K562 (cell line): ENCODE results near the gene EXOC6. TPM values are rescaled to one million over a fixed set of nuclear protein-coding genes. Genes with fewer than 3 reads are reported as not detected.

Experiments
- ATAC-seq: fragments of 200-7000 bp; cut with Tn5 transposase; 3 replicates; pipeline ENCODE4 v1.9.1; 2020; ENCODE audit warnings: moderate library complexity
- BruUV-seq: library from RNA; stranded (reverse); fragments of 400-500 nt; replicated peaks from 2 replicates; lab custom pipeline; 2021; lab: Mats Ljungman, UMichigan
- CTCF ChIA-PET: fragments of 300-600 bp; formaldehyde crosslinking; extraction: SDS; loops from one replicate; lab custom pipeline; 2021; ENCODE audit warnings: low intra/inter-chr PET ratio; lab: Yijun Ruan, JAX
- POLR2A ChIA-PET: fragments of 300-600, 350-650 bp; sonication (Branson Sonifier 250); formaldehyde crosslinking; extraction: SDS; loops from one replicate; lab custom pipeline; 2021; ENCODE audit warnings: antibody characterized with exemption, inconsistent platforms; lab: Yijun Ruan, JAX
- DNase-seq, 4 experiments: peaks; one replicate each; pipeline versions ENCODE4 v3.0.0 to v3.0.0-alpha.2; 2011 to 2018; ENCODE audit warnings: low spot score in 3 of 4, mixed read lengths in 3 of 4; ENCODE audit errors: extremely low read depth in 1 of 4
- FAIRE-seq: peaks from 2 replicates; lab custom pipeline; 2011; peaks lifted over from hg19 to GRCh38; lab: Jason Lieb, UNC
- H2AFZ ChIP-seq: 2 replicates; pipeline ENCODE4 v1.6.0; 2011; ENCODE audit warnings: low read depth, low read length, control low read depth, inconsistent platforms
- H3K27ac ChIP-seq: fragments of 200-600 bp; 3 replicates; pipeline ENCODE4 v1.8.0; 2011; ENCODE audit warnings: low read depth, mild to moderate bottlenecking, control low read depth, inconsistent platforms, low read length, moderate library complexity, mixed read lengths; ENCODE audit errors: extremely low read depth
- H3K27me3 ChIP-seq, 2 experiments: fragments of 300-600 bp in 1 of 2; 2 replicates in 1 of 2; 3 replicates in 1 of 2; pipeline versions ENCODE4 v1.6.0 to v1.8.0; 2011; ENCODE audit warnings: inconsistent platforms in 2 of 2, low read length in 2 of 2, mild to moderate bottlenecking in 1 of 2, mixed read lengths in 1 of 2, moderate library complexity in 1 of 2; ENCODE audit not compliant: control insufficient read depth in 2 of 2, insufficient read depth in 2 of 2
- H3K36me3 ChIP-seq: fragments of 300-600 bp; 3 replicates; pipeline ENCODE4 v1.8.0; 2011; ENCODE audit warnings: mild to moderate bottlenecking, low read length, inconsistent platforms; ENCODE audit not compliant: control insufficient read depth, insufficient read depth
- H3K4me1 ChIP-seq, 2 experiments: fragments of 200-600 bp in 1 of 2; replicated peaks in 1 of 2; 2 replicates in 1 of 2; 3 replicates in 1 of 2; pipeline versions ENCODE4 v1.5.1 to v1.8.0; 2011; ENCODE audit warnings: inconsistent platforms in 2 of 2, low read length in 2 of 2, mild to moderate bottlenecking in 1 of 2, mixed read lengths in 1 of 2, moderate library complexity in 1 of 2; ENCODE audit not compliant: control insufficient read depth in 2 of 2, insufficient read depth in 2 of 2
- H3K4me2 ChIP-seq: 2 replicates; pipeline ENCODE4 v1.6.1; 2011; ENCODE audit warnings: low read length, control low read depth, inconsistent platforms, mixed read lengths; ENCODE audit not compliant: insufficient read depth
- H3K4me3 ChIP-seq: fragments of 200-600 bp; sonication (generic), shearing (Covaris generic); 2 replicates; pipeline ENCODE4 v1.5.1; 2016; ENCODE audit warnings: control low read depth, inconsistent platforms
- H3K79me2 ChIP-seq: fragments of 200-600 bp; 3 replicates; pipeline ENCODE4 v1.8.0; 2011; ENCODE audit warnings: low read length, inconsistent platforms; ENCODE audit not compliant: control insufficient read depth, insufficient read depth
- H3K9ac ChIP-seq, 2 experiments: 2 replicates each; pipeline versions ENCODE4 v1.6.0 to v1.6.1; 2011; ENCODE audit warnings: low read depth in 2 of 2, low read length in 2 of 2, control low read depth in 1 of 2, inconsistent platforms in 1 of 2, mild to moderate bottlenecking in 1 of 2, mixed read lengths in 1 of 2; ENCODE audit not compliant: insufficient read depth in 1 of 2
- H3K9me1 ChIP-seq: one replicate; pipeline ENCODE4 v1.6.0; 2011; ENCODE audit warnings: inconsistent platforms, mild to moderate bottlenecking, low read length, moderate library complexity; ENCODE audit not compliant: control insufficient read depth, insufficient read depth
- H3K9me3 ChIP-seq: replicated peaks from 2 replicates; pipeline ENCODE4 v1.5.1; 2011; ENCODE audit warnings: low read depth, low read length, inconsistent platforms; ENCODE audit not compliant: control insufficient read depth, insufficient read depth
- H4K20me1 ChIP-seq: replicated peaks from 2 replicates; pipeline ENCODE4 v1.6.1; 2011; ENCODE audit warnings: low read length, inconsistent platforms, mixed read lengths; ENCODE audit not compliant: control insufficient read depth, insufficient read depth
- ARNT ChIP-seq, 2 experiments: fragments of 450-650 bp; IDR thresholded peaks; 2 replicates each; pipeline ENCODE4 v1.6.1; 2016; ENCODE audit warnings: mild to moderate bottlenecking in 1 of 2
- CREM ChIP-seq: IDR thresholded peaks from 2 replicates; pipeline ENCODE4 v1.6.1; 2014; ENCODE audit warnings: antibody characterized with exemption, low read depth
- GABPB2 ChIP-seq: fragments of 250-450 bp; sonication (Bioruptor Pico); conservative IDR thresholded peaks from 2 replicates; pipeline ENCODE4 v1.5.1; 2021; ENCODE audit warnings: mild to moderate bottlenecking
- NBN ChIP-seq: fragments of 450-650 bp; IDR thresholded peaks from 2 replicates; pipeline ENCODE4 v1.6.1; 2016; ENCODE audit warnings: low read depth, mild to moderate bottlenecking
- SNIP1 ChIP-seq: fragments of 450-650 bp; IDR thresholded peaks from 2 replicates; pipeline ENCODE4 v1.7.1; 2017; ENCODE audit warnings: low read depth, mild to moderate bottlenecking
- TCF7L2 ChIP-seq: fragments of 150-350 bp; IDR thresholded peaks from 2 replicates; pipeline ENCODE4 v1.6.1; 2016; ENCODE audit warnings: low read depth, mild to moderate bottlenecking, low read length, moderate library complexity
- WGBS: fragments of 100-300 bp; shearing (Covaris generic); methylation state at CpG from one replicate; pipeline ENCODE4 v1.1.6; 2016; ENCODE audit warnings: low coverage, mixed read lengths; ENCODE audit not compliant: insufficient coverage; ENCODE audit errors: missing lambda C conversion rate; 5-methylcytosine and 5-hydroxymethylcytosine counted together
- in situ Hi-C: fragments of 300-500 bp; cut with MboI; formaldehyde crosslinking; loops from 4 replicates; pipeline ENCODE4 v1.15.0; 2018; ENCODE audit warnings: inconsistent platforms, mixed read lengths
- intact Hi-C: fragments of 100-400 bp; cut with micrococcal nuclease; formaldehyde crosslinking; loops from 2 replicates; pipeline ENCODE4 v1.14.2; 2022
- polyA plus RNA-seq, 8 experiments: library from polyadenylated mRNA; depleted of rRNA in 4 of 8; stranded (reverse) in 5 of 8; unstranded in 3 of 8; fragments of >200 nt; fragmentation: Nextera tagmentation in 2 of 8; fragmentation: Illumina TruSeq in 1 of 8; extraction: Ambion mirVana in 2 of 8; extraction: Trizol in 1 of 8; gene quantifications; 2 replicates each; pipeline versions ENCODE4 v1.2.1 to v1.2.3, GENCODE V29; 2011 to 2014; ENCODE audit warnings: inconsistent platforms in 1 of 8, missing spikeins in 1 of 8
- total RNA-seq, 7 experiments: library from RNA; depleted of rRNA in 6 of 7; stranded (reverse); fragments of >200 nt in 6 of 7; fragmentation: Illumina TruSeq in 2 of 7; extraction: Trizol in 2 of 7; gene quantifications; 2 replicates each; pipeline versions ENCODE4 v1.2.1 to v1.2.3, GENCODE V29; 2011 to 2021; ENCODE audit warnings: low replicate concordance in 1 of 7
- TF ChIP-seq, protein P1 (sequence below): fragments of 450-650 bp; IDR thresholded peaks from 2 replicates; pipeline ENCODE4 v1.6.1; 2016; ENCODE audit warnings: mild to moderate bottlenecking
- TF ChIP-seq, protein P2 (sequence below): fragments of 450-650 bp; formaldehyde crosslinking; IDR thresholded peaks from 2 replicates; pipeline ENCODE4 v1.4.0; 2022; ENCODE audit warnings: missing genetic modification characterization
- TF ChIP-seq, protein P3 (sequence below), 2 experiments: fragments of 450-650 bp in 1 of 2; sonication (generic) in 1 of 2; formaldehyde crosslinking in 1 of 2; IDR thresholded peaks in 1 of 2; conservative IDR thresholded peaks in 1 of 2; 2 replicates each; pipeline versions ENCODE4 v1.6.1 to v1.8.1; 2016 to 2023; ENCODE audit warnings: mild to moderate bottlenecking in 2 of 2, moderate library complexity in 2 of 2, inconsistent platforms in 1 of 2, missing genetic modification reagents in 1 of 2

Gene EXOC6
- total and polyA plus RNA-seq, 9 of the 15 experiments (the other 6 are each of a cell fraction or from before 2014, with no cell fraction given), result 13.9 to 42.8 (median 24.9) TPM

DNA sequence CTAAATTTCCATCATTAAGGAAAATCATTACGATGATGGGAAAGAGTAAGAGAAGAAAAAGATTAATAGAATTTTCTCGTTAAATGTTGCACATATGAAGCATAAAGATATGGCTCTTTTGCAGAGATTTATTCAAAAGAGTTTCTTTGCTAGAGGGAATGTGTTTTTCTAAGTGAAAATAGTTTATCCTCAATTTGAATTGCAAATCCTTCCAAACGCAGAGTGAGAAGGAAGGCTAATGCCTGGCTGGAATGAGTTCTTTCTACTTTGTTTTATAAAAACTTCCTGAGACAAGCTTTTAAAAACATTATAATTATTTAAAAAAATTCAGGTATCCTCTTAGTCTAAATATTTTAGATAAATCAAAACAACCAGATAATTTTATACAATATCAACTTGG is 239.5 kb downstream of the EXOC6 start (continued):
- TF ChIP-seq SNIP1, result no peak
- TF ChIP-seq GABPB2 (CRISPR knock-in tag), result no peak
- TF ChIP-seq ARNT (IDR thresholded peaks at IDR 0.05), result no peak
- TF ChIP-seq, protein P1, sequence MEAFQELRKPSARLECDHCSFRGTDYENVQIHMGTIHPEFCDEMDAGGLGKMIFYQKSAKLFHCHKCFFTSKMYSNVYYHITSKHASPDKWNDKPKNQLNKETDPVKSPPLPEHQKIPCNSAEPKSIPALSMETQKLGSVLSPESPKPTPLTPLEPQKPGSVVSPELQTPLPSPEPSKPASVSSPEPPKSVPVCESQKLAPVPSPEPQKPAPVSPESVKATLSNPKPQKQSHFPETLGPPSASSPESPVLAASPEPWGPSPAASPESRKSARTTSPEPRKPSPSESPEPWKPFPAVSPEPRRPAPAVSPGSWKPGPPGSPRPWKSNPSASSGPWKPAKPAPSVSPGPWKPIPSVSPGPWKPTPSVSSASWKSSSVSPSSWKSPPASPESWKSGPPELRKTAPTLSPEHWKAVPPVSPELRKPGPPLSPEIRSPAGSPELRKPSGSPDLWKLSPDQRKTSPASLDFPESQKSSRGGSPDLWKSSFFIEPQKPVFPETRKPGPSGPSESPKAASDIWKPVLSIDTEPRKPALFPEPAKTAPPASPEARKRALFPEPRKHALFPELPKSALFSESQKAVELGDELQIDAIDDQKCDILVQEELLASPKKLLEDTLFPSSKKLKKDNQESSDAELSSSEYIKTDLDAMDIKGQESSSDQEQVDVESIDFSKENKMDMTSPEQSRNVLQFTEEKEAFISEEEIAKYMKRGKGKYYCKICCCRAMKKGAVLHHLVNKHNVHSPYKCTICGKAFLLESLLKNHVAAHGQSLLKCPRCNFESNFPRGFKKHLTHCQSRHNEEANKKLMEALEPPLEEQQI, result no peak
- no peak for TF ChIP-seq NBN
- TF ChIP-seq, protein P2, sequence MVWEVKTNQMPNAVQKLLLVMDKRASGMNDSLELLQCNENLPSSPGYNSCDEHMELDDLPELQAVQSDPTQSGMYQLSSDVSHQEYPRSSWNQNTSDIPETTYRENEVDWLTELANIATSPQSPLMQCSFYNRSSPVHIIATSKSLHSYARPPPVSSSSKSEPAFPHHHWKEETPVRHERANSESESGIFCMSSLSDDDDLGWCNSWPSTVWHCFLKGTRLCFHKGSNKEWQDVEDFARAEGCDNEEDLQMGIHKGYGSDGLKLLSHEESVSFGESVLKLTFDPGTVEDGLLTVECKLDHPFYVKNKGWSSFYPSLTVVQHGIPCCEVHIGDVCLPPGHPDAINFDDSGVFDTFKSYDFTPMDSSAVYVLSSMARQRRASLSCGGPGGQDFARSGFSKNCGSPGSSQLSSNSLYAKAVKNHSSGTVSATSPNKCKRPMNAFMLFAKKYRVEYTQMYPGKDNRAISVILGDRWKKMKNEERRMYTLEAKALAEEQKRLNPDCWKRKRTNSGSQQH (CRISPR knock-in tag), result no peak

DNA sequence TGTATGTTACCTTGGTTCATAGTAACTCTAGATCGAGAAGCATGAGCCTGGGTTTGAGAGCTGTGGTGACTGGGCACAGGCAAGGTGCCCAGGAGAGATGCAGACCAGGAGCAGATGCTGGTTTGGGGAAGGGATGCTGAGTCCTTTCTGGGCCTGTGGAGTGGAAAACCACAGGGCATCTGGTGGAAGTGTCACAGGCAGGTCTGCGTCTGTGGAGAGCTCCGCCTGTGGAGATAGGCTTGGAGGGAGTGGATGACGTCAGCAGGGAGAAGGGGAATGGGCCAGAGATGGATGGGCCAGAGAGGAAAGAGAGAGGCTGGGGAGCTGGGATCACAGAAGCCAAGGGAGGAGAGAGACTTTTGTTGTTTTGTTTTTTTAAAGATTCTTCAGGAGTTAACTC is 240.1 kb downstream of the EXOC6 start:
- TF ChIP-seq CREM (0 out of 2 replicates have a peak, but pooled peaks have one; percentile 20), TCF7L2 (no peak)
- TF ChIP-seq, protein P3, sequence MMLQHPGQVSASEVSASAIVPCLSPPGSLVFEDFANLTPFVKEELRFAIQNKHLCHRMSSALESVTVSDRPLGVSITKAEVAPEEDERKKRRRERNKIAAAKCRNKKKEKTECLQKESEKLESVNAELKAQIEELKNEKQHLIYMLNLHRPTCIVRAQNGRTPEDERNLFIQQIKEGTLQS (IDR thresholded peaks at IDR 0.05), result peak; percentile 49
- TF ChIP-seq, protein P3 (CRISPR knock-in tag; conservative IDR thresholded peaks at IDR 0.05), result no peak
- Histone ChIP-seq H2AFZ (no peak overlapping the region), H3K36me3 (no peaks in the 10 kb centered on the region), H3K9me1 (no peaks in the 10 kb centered on the region), H3K4me3 (no peak overlapping the region), H3K79me2 (no peaks in the 10 kb centered on the region), H3K27me3 (peaks cover 0 to 5% of the 10 kb centered on the region in 2 experiments; a peak in 3 of 5 replicates), H3K4me1 (no peaks in the 10 kb centered on the region; a peak in 1 of 5 replicates), H3K27ac (no peak overlapping the region), H3K9me3 (no peaks in the 10 kb centered on the region), H3K9ac (no peak overlapping the region), H3K4me2 (no peak overlapping the region), H4K20me1 (no peaks in the 10 kb centered on the region)
- DNase-seq, result no peak
- in situ Hi-C loops (loop anchor here (10.0 kb wide), 1 partner anchor 266 kb away; no protein-coding TSS in a partner anchor), intact Hi-C loops (no loop called here)
- BruUV-seq, result no TSS peak
- ChIA-PET POLR2A (no interaction called here), CTCF (no interaction called here)
- WGBS, result 3% methylated on average over 4 of the region's 4 CpGs
- ATAC-seq, result no peak
- FAIRE-seq, result no peak
